Activated CD4-positive, alpha-beta memory T cell treated with anti-CD3 and anti-CD28 coated beads, Interleukin-2, amount 10 ng/mL, durations not matched to agents 7 days and 5 days (primary cell): ENCODE results near the gene ARHGAP21. TPM values are rescaled to one million over a fixed set of nuclear protein-coding genes. Genes with fewer than 3 reads are reported as not detected.
A peak's percentile ranks its signal among the peaks of the same experiment; 100 is the strongest.
"Not testable (repeated sequence)": the region's sequence is repeated elsewhere in the genome, so short reads cannot be mapped to it uniquely, and the experiment has no call there.

ENCODE experiments used
- CTCF ChIA-PET: fragments of 350-600 bp; sonication (Branson Sonifier 250); formaldehyde crosslinking; loops from one replicate; lab custom pipeline; 2021; ENCODE audit warnings: antibody characterized with exemption, inconsistent platforms; lab: Charles Lee
- POLR2A ChIA-PET: fragments of 350-600 bp; sonication (Branson Sonifier 250); formaldehyde crosslinking; loops from one replicate; lab custom pipeline; 2021; ENCODE audit warnings: antibody characterized with exemption; lab: Charles Lee
- DNase-seq: peaks from one replicate; pipeline ENCODE4 v3.0.0-alpha.2; 2020
- H3K27ac Mint-ChIP-seq: one replicate; pipeline ENCODE4 v1.8.0; 2021; ENCODE audit warnings: mild to moderate bottlenecking, mixed read lengths
- H3K27me3 Mint-ChIP-seq: one replicate; pipeline ENCODE4 v1.8.0; 2021; ENCODE audit warnings: mixed read lengths
- H3K36me3 Mint-ChIP-seq: one replicate; pipeline ENCODE4 v1.8.0; 2021; ENCODE audit warnings: low read depth, mixed read lengths
- H3K4me1 Mint-ChIP-seq: one replicate; pipeline ENCODE4 v1.8.0; 2021; ENCODE audit warnings: mixed read lengths
- H3K4me3 Mint-ChIP-seq: one replicate; pipeline ENCODE4 v1.8.0; 2021; ENCODE audit warnings: mild to moderate bottlenecking, mixed read lengths
- H3K9me3 Mint-ChIP-seq: one replicate; pipeline ENCODE4 v1.8.0; 2021; ENCODE audit warnings: mixed read lengths
- total RNA-seq, 2 experiments: library from RNA; stranded (reverse); gene quantifications; one replicate each; pipeline ENCODE4 v1.2.3, GENCODE V29; 2021

Gene ARHGAP21
- total RNA-seq, 2 experiments from 2014 or later: 35.6 to 36.0 TPM

DNA sequence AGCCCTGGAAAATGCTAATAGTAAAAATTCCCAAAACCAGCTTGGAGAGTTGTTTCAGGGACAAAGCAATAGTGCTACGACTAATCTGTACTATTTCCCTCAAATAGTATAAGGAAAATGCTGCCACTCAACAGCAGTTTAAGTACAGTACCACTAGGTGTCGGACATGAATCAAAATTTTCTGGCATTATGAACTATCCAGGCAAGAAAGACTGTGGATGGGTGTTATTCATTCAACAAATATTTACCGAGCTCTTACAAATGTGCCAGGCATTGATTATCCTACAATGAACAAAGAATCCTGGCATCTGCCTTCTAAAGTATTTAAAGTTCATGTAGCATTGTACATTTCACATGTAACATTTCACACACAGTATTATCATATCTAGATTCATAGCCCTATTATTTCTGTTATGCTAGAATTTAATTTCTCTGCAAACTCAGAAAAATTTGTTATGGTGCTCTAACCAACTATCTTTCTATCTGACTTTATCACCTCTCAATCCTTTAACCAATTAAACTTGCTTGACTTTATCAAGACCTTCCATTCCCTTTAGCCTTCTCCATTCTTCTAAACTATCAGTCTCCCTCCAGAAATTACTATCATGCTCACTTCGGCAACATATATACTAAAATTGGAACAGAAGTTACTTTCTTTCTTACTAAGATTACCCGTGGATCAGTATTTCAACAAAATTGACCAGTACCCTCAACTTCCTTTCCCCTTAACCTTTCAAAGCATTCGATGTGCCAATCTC is 80.6 kb downstream of the ARHGAP21 start:
- peaks cover 5% of the 10 kb centered on the region for H3K36me3 Mint-ChIP-seq
- H3K4me1 Mint-ChIP-seq: peaks cover 2% of the 10 kb centered on the region
- H3K27me3 Mint-ChIP-seq: no peaks in the 10 kb centered on the region
- no peak for DNase-seq
- ChIA-PET POLR2A (interaction anchor here (1.0 kb wide), 1 partner anchor 437 kb away, joined by 3 read pairs; no protein-coding TSS in a partner anchor), CTCF (interaction anchor here (0.6 to 2.6 kb wide), 13 partner anchors 17 to 950 kb away, joined by 3 to 10 read pairs (median 3); no protein-coding TSS in a partner anchor)
- H3K4me3 Mint-ChIP-seq: no peak overlapping the region
- H3K9me3 Mint-ChIP-seq: no peaks in the 10 kb centered on the region
- H3K27ac Mint-ChIP-seq: no peak overlapping the region

DNA sequence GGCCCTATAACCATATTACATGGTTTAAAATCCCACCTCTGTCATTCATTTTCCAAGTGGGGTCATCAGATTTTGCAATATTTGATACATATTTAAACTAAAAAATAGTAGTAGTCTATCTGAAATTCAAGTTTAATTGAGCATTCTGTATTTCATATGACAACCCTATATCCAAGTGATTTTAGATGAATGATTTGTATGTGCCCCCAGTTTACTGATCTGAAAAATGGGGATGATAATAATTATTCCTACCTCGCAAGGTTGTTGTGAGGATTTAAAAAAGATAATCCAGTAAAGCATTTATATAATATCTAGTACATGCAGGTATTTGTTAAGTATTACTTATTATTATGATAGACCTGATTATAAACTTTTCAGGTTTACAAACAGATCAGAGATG is 84.6 kb downstream of the ARHGAP21 start:
- Mint-ChIP-seq H3K9me3 (no peaks in the 10 kb centered on the region), H3K27ac (no peak overlapping the region), H3K27me3 (no peaks in the 10 kb centered on the region), H3K4me1 (no peaks in the 10 kb centered on the region), H3K36me3 (no peaks in the 10 kb centered on the region), H3K4me3 (no peak overlapping the region)
- no peak for DNase-seq
- ChIA-PET CTCF (interaction anchor here (2.0 kb wide), 1 partner anchor 441 kb away, joined by 6 read pairs; no protein-coding TSS in a partner anchor), POLR2A (no interaction called here)

DNA sequence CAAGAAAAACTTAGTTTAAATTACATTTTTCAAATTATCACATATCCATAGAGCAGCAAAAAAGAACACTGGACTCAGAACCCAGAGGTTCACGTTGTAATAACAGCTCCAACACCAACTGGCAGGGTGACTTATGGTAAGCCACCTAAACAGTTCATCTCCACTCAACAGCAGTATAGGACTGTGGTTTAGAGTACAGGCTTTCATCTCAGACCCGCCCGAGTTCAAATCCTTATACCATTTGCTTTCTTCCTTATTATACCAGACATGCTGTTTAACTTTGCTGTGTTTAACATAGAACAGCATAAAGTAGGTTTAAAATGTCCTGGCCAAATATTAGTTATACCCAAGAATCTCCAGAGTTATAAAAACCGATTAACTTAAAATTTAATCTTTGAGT is 97.9 kb downstream of the ARHGAP21 start:
- Mint-ChIP-seq H3K4me1 (peaks cover 14% of the 10 kb centered on the region), H3K9me3 (no peaks in the 10 kb centered on the region), H3K36me3 (no peaks in the 10 kb centered on the region), H3K27me3 (no peaks in the 10 kb centered on the region), H3K27ac (no peak overlapping the region), H3K4me3 (no peak overlapping the region)
- CTCF ChIA-PET: no interaction called here
- POLR2A ChIA-PET: no interaction called here
- no peak for DNase-seq

DNA sequence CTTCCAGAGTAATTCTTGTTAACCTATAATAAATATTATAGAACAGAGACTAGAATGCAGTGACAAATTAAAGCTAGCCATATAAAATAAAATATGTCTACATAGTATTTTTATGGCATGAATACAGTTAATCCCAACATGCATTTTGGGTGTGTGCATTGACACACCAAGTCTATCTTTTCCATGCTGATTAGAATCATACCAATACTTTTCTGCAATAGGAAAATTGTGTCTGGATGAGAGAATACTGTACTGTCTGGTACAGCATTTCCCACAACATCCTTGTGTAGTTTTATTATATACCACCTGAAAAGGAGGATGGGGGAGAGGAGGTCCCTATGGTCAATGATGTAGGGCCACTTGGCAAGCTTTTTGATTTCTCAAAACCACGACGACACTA is 100.3 kb downstream of the ARHGAP21 start:
- Mint-ChIP-seq H3K4me1 (peaks cover 16% of the 10 kb centered on the region), H3K4me3 (no peak overlapping the region), H3K36me3 (no peaks in the 10 kb centered on the region), H3K9me3 (no peaks in the 10 kb centered on the region), H3K27ac (no peak overlapping the region), H3K27me3 (no peaks in the 10 kb centered on the region)
- no peak for DNase-seq
- POLR2A ChIA-PET: interaction anchor here (1.4 kb wide), 1 partner anchor 393 kb away, joined by 3 read pairs; the partner anchor contains the start of genes ENKUR and THNSL1
- CTCF ChIA-PET: no interaction called here

DNA sequence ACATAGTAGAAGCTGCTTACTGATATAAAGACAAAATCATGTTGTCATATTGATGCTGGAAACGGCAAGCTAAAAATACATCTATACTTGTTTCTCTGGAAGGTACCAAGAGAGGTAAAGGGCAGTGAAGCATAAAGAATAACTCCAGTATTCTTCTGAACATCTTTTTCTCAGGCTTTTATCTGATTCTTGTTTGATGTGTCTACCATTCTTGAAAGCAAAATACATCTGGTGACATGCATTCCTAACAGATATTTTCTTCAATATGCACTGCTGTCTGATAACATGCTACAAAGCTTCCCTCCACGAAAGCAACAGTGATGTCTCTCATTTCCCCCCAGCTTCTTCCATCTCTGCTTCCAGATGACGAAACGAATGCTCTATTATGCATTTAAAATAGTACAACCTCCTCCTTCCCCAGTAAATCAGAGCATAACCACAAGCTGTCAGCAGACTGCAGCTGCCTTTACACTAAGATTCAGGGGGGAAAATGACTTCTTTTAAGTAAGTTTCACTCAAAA is 100.8 kb downstream of the ARHGAP21 start:
- Mint-ChIP-seq H3K36me3 (no peaks in the 10 kb centered on the region), H3K9me3 (no peaks in the 10 kb centered on the region), H3K27me3 (no peaks in the 10 kb centered on the region), H3K4me3 (no peak overlapping the region), H3K4me1 (peaks cover 16% of the 10 kb centered on the region), H3K27ac (peak overlapping the region; percentile 4)
- POLR2A ChIA-PET: interaction anchor here (0.6 to 1.5 kb wide), 3 partner anchors 15 to 393 kb away, joined by 3 to 10 read pairs (median 3); partner anchors contain the start of genes ARHGAP21, ENKUR and THNSL1
- CTCF ChIA-PET: interaction anchor here (0.6 to 1.6 kb wide), 4 partner anchors 20 to 458 kb away, joined by 3 to 6 read pairs (median 3); partner anchors contain the start of gene ARHGAP21
- DNase-seq: no peak

DNA sequence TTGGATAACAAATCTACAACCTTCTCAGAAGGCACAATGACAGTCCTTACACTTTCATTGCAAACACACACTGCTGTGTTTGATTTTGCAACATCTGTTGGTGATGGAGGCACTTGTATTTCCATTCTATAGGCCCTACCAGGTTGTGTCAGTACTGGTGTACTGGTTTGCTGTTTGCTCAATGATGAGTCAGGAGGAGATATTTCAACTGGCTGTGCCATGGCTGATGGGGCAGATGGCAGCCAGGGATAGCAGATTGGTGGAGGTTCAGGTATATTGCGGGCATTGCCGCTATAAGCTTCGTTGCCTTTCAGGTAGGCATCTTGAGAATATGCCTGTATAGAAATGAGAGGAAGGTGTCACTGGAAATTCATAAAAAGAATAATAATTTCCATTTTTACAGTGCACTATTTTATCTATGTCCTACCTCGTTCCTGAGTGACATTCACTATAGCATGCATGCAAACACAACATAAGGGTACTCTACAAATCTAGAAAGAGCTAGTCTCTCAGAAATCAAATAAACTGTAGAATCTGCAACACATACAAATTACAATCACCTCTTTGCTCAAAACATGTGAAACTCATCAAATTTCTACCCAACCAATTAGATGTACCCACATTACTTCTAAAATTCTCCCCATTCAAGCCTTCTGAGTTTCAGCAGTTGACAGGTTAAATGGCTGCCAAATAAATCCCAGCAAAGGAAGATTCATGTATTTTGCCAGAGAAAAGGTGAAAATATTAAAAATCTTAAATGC is 102.5 kb downstream of the ARHGAP21 start:
- CTCF ChIA-PET: interaction anchor here (1.0 to 1.6 kb wide), 2 partner anchors 22 to 85 kb away, joined by 4 to 6 read pairs; no protein-coding TSS in a partner anchor
- not testable (repeated sequence) for H3K36me3 Mint-ChIP-seq, H3K27me3 Mint-ChIP-seq, H3K4me3 Mint-ChIP-seq, H3K9me3 Mint-ChIP-seq, DNase-seq, H3K27ac Mint-ChIP-seq
- peaks cover 16% of the 10 kb centered on the region for H3K4me1 Mint-ChIP-seq
- POLR2A ChIA-PET: interaction anchor here (1.5 kb wide), 1 partner anchor 102 kb away, joined by 10 read pairs; the partner anchor contains the start of gene ARHGAP21

DNA sequence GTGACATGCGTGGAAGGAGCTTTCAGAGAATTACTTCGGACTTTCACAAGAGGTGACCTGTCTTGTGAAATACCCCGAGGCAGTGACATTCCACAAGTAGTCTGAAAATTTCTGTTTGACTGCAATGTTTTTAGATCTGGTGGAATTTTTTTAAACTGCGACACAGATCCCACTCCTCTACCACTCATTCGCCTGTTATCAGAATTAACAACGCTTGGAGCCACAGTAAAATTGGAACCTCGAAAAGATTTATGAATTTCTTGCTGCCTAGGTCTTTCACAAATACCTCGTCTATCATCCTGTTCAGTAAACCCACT is 103.7 kb downstream of the ARHGAP21 start:
- DNase-seq, H3K4me3 Mint-ChIP-seq, H3K36me3 Mint-ChIP-seq, CTCF ChIA-PET, POLR2A ChIA-PET, H3K9me3 Mint-ChIP-seq, H3K27me3 Mint-ChIP-seq, H3K27ac Mint-ChIP-seq: not testable (repeated sequence)
- peaks cover 16% of the 10 kb centered on the region for H3K4me1 Mint-ChIP-seq

DNA sequence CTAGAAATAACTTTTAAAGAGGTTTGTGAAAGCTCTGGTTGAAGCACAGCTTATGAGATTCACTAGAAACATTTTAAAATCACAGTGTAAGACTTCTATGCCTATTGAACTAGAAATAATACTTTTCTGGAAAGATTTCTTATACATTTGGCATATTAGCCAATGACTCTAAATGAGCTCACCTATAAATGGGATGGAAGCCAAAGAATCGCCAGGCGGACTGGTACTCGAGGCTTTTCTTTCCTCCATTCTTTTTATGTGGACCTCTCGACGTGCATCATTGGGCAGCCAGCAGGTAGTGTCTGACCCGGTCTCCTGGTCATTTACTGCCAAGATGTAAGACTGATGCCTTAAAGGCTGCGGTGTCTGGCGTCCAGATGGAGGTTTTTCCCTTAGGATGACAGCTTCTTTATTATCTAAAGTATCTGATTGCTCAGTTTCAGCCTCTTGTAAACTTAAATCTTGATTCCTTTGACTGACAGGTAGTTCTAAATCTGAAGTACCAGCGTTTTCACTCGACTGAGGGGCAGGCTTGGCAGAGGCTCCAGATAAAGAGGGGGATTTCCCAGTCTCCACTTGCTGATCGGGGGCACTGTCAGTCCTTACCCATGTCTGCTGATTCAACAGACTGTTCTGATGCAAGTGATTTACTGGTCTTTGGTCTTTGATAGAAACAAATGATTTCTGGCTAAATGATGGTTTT is 104.2 kb downstream of the ARHGAP21 start:
- H3K36me3 Mint-ChIP-seq, H3K9me3 Mint-ChIP-seq, POLR2A ChIA-PET, H3K27me3 Mint-ChIP-seq, DNase-seq, H3K4me3 Mint-ChIP-seq, H3K27ac Mint-ChIP-seq: not testable (repeated sequence)
- CTCF ChIA-PET: interaction anchor here (0.8 to 2.7 kb wide), 4 partner anchors 11 to 461 kb away, joined by 3 to 24 read pairs (median 12); no protein-coding TSS in a partner anchor
- H3K4me1 Mint-ChIP-seq: peaks cover 16% of the 10 kb centered on the region

DNA sequence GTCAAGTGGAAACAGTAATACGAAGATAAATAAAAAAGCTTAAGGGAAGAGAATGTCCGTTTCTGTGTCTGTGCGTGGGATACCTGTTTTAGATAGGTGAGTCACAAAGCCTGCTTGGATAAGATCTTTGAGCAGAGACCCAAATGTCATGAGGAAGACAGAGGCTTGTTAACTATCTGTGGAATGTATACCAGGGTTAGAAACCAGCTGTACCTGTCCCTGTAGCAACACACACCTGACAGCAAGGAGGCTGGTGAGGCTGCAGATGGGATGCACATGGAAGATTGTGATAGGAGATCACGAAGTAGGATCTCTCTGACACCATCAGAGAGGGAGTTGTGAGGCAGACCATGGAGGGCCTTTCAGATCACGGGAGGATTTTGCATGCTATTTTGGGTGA is 105.3 kb downstream of the ARHGAP21 start:
- ChIA-PET POLR2A (no interaction called here), CTCF (interaction anchor here (0.9 to 2.7 kb wide), 15 partner anchors 10 to 465 kb away, joined by 3 to 24 read pairs (median 5); no protein-coding TSS in a partner anchor)
- H3K36me3 Mint-ChIP-seq: no peaks in the 10 kb centered on the region
- no peak overlapping the region for H3K4me3 Mint-ChIP-seq
- no peak for DNase-seq
- H3K9me3 Mint-ChIP-seq: no peaks in the 10 kb centered on the region
- peaks cover 16% of the 10 kb centered on the region for H3K4me1 Mint-ChIP-seq
- H3K27me3 Mint-ChIP-seq: no peaks in the 10 kb centered on the region
- no peak overlapping the region for H3K27ac Mint-ChIP-seq

DNA sequence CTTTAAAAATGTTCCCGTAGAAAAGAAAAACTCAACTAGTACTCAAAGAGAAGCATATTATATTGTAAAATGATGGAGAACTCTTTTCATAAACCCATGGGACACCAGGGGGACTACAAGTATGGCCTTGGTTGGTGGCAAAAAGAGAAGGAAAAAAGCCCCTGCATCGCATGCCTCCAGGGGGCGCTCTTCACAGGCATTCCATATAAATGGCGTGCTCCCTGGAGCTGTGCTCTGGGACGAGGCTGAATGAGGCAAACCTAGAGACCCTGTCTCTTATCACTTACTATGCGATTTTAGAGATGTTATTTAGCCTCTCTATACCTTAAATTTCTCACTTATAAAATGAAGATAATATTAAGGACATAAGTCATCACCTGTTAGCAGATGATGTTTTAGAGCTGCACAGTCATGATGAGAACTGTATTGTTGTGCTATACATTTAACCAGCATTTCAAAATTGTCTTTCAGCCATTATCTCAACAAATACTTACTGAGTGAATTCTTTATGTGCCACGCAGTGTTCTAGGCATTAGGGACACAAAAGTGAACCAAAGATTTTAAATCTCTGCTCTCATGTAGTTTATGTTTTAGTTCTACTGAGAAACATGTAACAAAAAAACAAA is 105.8 kb downstream of the ARHGAP21 start:
- CTCF ChIA-PET: interaction anchor here (0.6 to 2.7 kb wide), 23 partner anchors 10 to 465 kb away, joined by 3 to 24 read pairs (median 4); no protein-coding TSS in a partner anchor
- Mint-ChIP-seq H3K27me3 (no peaks in the 10 kb centered on the region), H3K36me3 (no peaks in the 10 kb centered on the region), H3K4me1 (peaks cover 13% of the 10 kb centered on the region), H3K9me3 (no peaks in the 10 kb centered on the region), H3K4me3 (no peak overlapping the region), H3K27ac (no peak overlapping the region)
- POLR2A ChIA-PET: no interaction called here
- peak; percentile 43 for DNase-seq

DNA sequence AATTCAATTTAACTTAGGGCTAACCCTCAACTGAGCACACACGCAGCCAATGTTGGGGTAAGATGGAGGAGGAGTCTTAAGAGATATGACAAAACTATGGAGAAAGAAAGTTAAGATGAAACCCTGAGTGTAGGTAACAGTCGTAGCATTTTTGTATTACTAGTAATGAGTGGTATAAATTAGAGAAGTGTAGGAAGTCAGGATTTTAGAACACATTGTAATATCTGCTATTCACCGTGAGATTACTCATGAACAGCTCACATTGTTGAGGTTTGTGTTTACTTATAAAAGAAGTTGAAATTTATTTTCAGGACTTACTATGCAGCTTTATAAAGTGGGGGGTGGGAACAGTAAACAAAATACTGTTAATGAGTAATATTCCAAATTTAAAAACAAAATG is 107.2 kb downstream of the ARHGAP21 start:
- no peak for DNase-seq
- POLR2A ChIA-PET: no interaction called here
- H3K27me3 Mint-ChIP-seq: no peaks in the 10 kb centered on the region
- H3K9me3 Mint-ChIP-seq: no peaks in the 10 kb centered on the region
- CTCF ChIA-PET: interaction anchor here (0.8 to 2.6 kb wide), 5 partner anchors 11 to 85 kb away, joined by 3 to 17 read pairs (median 3); no protein-coding TSS in a partner anchor
- H3K27ac Mint-ChIP-seq: no peak overlapping the region
- H3K4me3 Mint-ChIP-seq: no peak overlapping the region
- peaks cover 2% of the 10 kb centered on the region for H3K36me3 Mint-ChIP-seq
- peaks cover 6% of the 10 kb centered on the region for H3K4me1 Mint-ChIP-seq

DNA sequence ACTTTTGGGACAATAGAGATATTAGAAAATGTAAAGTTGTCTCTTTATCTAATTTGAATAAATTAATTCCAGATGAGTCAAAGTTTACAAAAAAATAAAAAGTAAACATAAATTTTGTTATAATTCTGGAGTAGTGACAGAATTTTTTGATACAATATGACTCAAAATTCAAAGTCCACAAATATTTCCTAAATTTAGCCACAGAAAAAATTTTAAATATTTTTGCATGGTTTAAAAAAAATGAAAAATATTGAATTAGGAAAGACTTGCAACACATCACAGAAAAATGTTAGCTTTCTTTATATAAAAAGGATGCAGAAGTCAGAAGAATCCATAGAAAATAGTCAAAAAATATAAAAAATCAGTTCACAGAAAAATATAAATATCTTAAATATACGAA is 117.7 kb downstream of the ARHGAP21 start:
- peaks cover 20% of the 10 kb centered on the region for H3K4me1 Mint-ChIP-seq
- CTCF ChIA-PET: no interaction called here

More for the DNA sequence above, 117.7 kb downstream of the ARHGAP21 start:
- H3K27me3 Mint-ChIP-seq: no peaks in the 10 kb centered on the region
- peaks cover 22% of the 10 kb centered on the region for H3K36me3 Mint-ChIP-seq
- POLR2A ChIA-PET: no interaction called here
- H3K9me3 Mint-ChIP-seq: no peaks in the 10 kb centered on the region
- no peak overlapping the region for H3K4me3 Mint-ChIP-seq
- H3K27ac Mint-ChIP-seq: no peak overlapping the region
- no peak for DNase-seq
